Spleen (tissue), 11 donors: ENCODE results near the gene ME1. TPM values are rescaled to one million over a fixed set of nuclear protein-coding genes. Genes with fewer than 3 reads are reported as not detected.

Source experiments
- DNase-seq: peaks from one replicate; pipeline ENCODE4 v3.0.0-alpha.2; 2020
- H3K27ac ChIP-seq, 8 donors: fragments of 200-600 bp; sonication (generic) in 7 of 8; 1 replicate in 4 of 8; 2 replicates in 4 of 8; pipeline versions ENCODE4 v1.5.0 to v1.8.0; 2016 to 2021; ENCODE audit warnings: inconsistent platforms in 4 of 8, mild to moderate bottlenecking in 4 of 8, moderate library complexity in 1 of 8
- H3K27me3 ChIP-seq, 7 donors: fragments of 200-600 bp; sonication (generic) in 6 of 7; replicated peaks in 1 of 7; 1 replicate in 4 of 7; 2 replicates in 3 of 7; pipeline versions ENCODE4 v1.5.0 to v1.8.0; 2016 to 2021; ENCODE audit warnings: inconsistent platforms in 3 of 7, mild to moderate bottlenecking in 1 of 7
- H3K36me3 ChIP-seq, 6 donors: fragments of 200-600 bp; sonication (generic) in 5 of 6; 1 replicate in 4 of 6; 2 replicates in 2 of 6; pipeline versions ENCODE4 v1.5.0 to v1.8.0; 2016 to 2021; ENCODE audit warnings: inconsistent platforms in 2 of 6
- H3K4me1 ChIP-seq, 6 donors: fragments of 200-600 bp; sonication (generic) in 5 of 6; 1 replicate in 3 of 6; 2 replicates in 3 of 6; pipeline versions ENCODE4 v1.5.0 to v1.8.0; 2016 to 2021; ENCODE audit warnings: inconsistent platforms in 3 of 6
- H3K4me3 ChIP-seq, 8 donors: fragments of 200-600 bp; sonication (generic) in 7 of 8; 1 replicate in 4 of 8; 2 replicates in 4 of 8; pipeline versions ENCODE4 v1.5.0 to v1.8.0; 2016 to 2021; ENCODE audit warnings: inconsistent platforms in 4 of 8, mild to moderate bottlenecking in 4 of 8, moderate library complexity in 2 of 8
- H3K9me3 ChIP-seq, 8 donors: fragments of 200-600 bp; sonication (generic) in 7 of 8; 1 replicate in 4 of 8; 2 replicates in 4 of 8; pipeline versions ENCODE4 v1.5.0 to v1.8.0; 2016 to 2021; ENCODE audit warnings: inconsistent platforms in 4 of 8
- CTCF ChIP-seq, 11 experiments: fragments of 200-600 bp in 7 of 11; fragments of 450-650 bp in 4 of 11; sonication (generic) in 4 of 11; IDR thresholded peaks in 8 of 11; conservative IDR thresholded peaks in 3 of 11; 1 replicate in 7 of 11; 2 replicates in 4 of 11; pipeline versions ENCODE4 v1.4.0 to v1.8.0; 2016 to 2021; ENCODE audit warnings: antibody characterized with exemption in 11 of 11, inconsistent platforms in 4 of 11, mild to moderate bottlenecking in 1 of 11
- POLR2A ChIP-seq, 3 donors: fragments of 450-650 bp; IDR thresholded peaks; one replicate each; pipeline ENCODE4 v1.5.1; 2017; ENCODE audit warnings: antibody characterized with exemption in 3 of 3, mild to moderate bottlenecking in 1 of 3
- POLR2AphosphoS5 ChIP-seq, 3 donors: sonication (generic); formaldehyde crosslinking; IDR thresholded peaks; one replicate each; pipeline ENCODE4 v1.5.1; 2017; ENCODE audit warnings: antibody characterized with exemption in 3 of 3
- WGBS, 5 donors: extraction: QIAGEN DNeasy Blood & Tissue Kit in 3 of 5; methylation state at CpG; one replicate each; pipeline versions ENCODE4 v1.1.5 to v1.1.7; 2013 to 2018; 5-methylcytosine and 5-hydroxymethylcytosine counted together
- intact Hi-C: fragments of 100-400 bp; cut with DNase I; formaldehyde crosslinking; loops from one replicate; pipeline ENCODE4 v1.15.0; 2023; ENCODE audit warnings: low total_unique reads
- polyA plus RNA-seq, 3 donors: library from polyadenylated mRNA; stranded (reverse); fragments of 200-250 nt; gene quantifications; one replicate each; pipeline ENCODE4 v1.2.1, GENCODE V29; 2013
- total RNA-seq, 7 donors: library from RNA; depleted of rRNA in 3 of 7; stranded (reverse); fragments of >200 nt in 3 of 7; fragmentation: NEBNext Ultra II Directional in 4 of 7; extraction: Animal tissue kit (Norgen Biotek cat#: 25700) in 4 of 7; gene quantifications; one replicate each; pipeline versions ENCODE4 v1.1.0 to v1.2.1, GENCODE V29; 2016 to 2021
- donor health status: healthy with polysubstance abuse.
- donor health status: DM: no; HTN: no; CAD: no; lungs with moderate emphysema.
- donor health status: DM: no; HTN: no; CAD: no.
- donor health status: Bipolar disorder and iron deficiency.
- donor health status: healthy.
- donor health status: DM: no; HTN: no; CAD: no.
- donor health status: DM: yes; HTN: yes; CAD: no.

The ME1 gene
- total and polyA plus RNA-seq, 10 donors = 1.8 to 19.4 (median 8.4) TPM

DNA sequence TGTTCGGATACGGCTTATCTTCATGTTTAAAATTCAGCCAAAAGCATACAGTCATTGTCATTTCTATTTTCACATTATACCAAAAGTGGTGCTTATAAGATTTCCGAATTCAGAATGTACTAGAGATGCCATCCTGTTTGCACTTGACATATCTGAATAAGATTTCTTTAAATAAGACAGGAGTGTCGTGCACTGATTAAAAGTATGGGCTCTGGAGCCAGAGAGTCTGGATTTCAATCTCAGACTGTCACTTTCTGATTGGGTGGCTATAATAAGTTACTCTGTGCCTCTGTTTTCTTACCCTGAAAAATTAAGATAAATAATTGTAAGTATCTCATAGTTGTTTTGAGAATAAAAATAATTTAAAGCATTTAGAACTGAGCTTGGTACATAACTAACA, 144.9 kb downstream of the ME1 start:
- H3K27me3 ChIP-seq = no peaks in the 10 kb centered on the region
- TF ChIP-seq POLR2AphosphoS5 (IDR thresholded peaks at IDR 0.05) = no peak
- no peak for TF ChIP-seq POLR2A (IDR thresholded peaks at IDR 0.05)
- no peak for TF ChIP-seq CTCF (IDR thresholded peaks at IDR 0.05 in 8 of 11, conservative IDR thresholded peaks at IDR 0.05 in 3 of 11)
- peaks cover 0 to 29% (median 15%) of the 10 kb centered on the region in 8 donors for H3K9me3 ChIP-seq
- intact Hi-C loops = no loop called here
- DNase-seq = no peak
- no peak overlapping the region for H3K27ac ChIP-seq
- no peaks in the 10 kb centered on the region for H3K36me3 ChIP-seq
- no peak overlapping the region for H3K4me3 ChIP-seq
- H3K4me1 ChIP-seq = no peaks in the 10 kb centered on the region
- WGBS, 5 donors = 78 to 87% (median 82%) methylated on average over 4 of the region's 4 CpGs

DNA sequence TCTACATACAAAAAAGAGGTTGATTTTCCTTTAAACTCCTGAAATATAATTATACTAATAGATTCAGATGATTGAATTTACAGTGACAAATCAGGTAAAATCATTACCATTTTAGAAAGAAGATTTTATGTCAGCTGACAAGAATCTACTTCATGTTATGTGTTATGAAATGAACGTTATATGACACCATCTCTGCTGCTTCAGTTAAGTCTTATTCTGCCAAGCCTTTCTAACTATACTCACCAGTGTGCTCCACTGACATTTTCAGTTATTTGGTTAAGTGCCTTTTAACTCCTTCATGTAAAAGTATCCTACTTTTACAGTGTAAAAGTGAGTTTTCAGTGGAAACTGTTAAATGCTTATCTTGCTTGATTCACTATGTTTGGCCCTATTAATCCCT, 157.3 kb downstream of the ME1 start:
- 53 to 89% (median 81%) methylated on average over 1 of the region's 1 CpG for WGBS, 5 donors
- Histone ChIP-seq H3K4me3 (no peak overlapping the region), H3K9me3 (no peaks in the 10 kb centered on the region), H3K36me3 (no peaks in the 10 kb centered on the region), H3K27ac (no peak overlapping the region), H3K27me3 (no peaks in the 10 kb centered on the region), H3K4me1 (no peaks in the 10 kb centered on the region)
- TF ChIP-seq POLR2A (IDR thresholded peaks at IDR 0.05) (no peak), POLR2AphosphoS5 (IDR thresholded peaks at IDR 0.05) (no peak), CTCF (IDR thresholded peaks at IDR 0.05 in 8 of 11, conservative IDR thresholded peaks at IDR 0.05 in 3 of 11) (no peak)
- no peak for DNase-seq
- intact Hi-C loops = no loop called here

GRCh38 chr6:83270971-83271719, 159.7 kb downstream of the ME1 start:
- no peaks in the 10 kb centered on the region for H3K4me1 ChIP-seq
- intact Hi-C loops = no loop called here
- 71 to 81% (median 76%) methylated on average over 6 of the region's 6 CpGs for WGBS, 5 donors
- H3K27me3 ChIP-seq = no peaks in the 10 kb centered on the region
- no peaks in the 10 kb centered on the region for H3K36me3 ChIP-seq
- TF ChIP-seq POLR2AphosphoS5 (IDR thresholded peaks at IDR 0.05) (no peak), POLR2A (IDR thresholded peaks at IDR 0.05) (no peak), CTCF (IDR thresholded peaks at IDR 0.05 in 8 of 11, conservative IDR thresholded peaks at IDR 0.05 in 3 of 11) (no peak)
- DNase-seq = no peak
- no peaks in the 10 kb centered on the region for H3K9me3 ChIP-seq
- H3K27ac ChIP-seq = no peak overlapping the region
- no peak overlapping the region for H3K4me3 ChIP-seq

DNA sequence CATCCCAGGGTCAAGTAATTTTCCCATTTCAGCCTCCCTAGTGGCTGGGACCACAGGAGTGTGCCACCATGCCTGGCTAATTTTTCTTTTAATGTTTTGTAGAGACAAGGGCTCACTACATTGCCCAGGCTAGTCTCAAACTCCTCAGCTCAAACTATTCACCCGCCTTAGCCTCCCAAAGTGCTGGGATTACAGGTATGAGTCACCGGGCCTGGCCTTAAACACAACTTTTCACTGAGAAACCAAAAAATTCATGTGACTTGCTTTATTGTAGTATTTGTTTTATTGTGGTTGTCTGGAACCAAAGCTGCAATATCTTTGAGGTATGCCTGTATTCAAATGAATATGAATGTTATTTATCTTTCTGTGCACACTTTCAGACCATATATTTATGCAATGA, 165.5 kb downstream of the ME1 start:
- no peak overlapping the region for H3K27ac ChIP-seq
- no peak overlapping the region for H3K4me3 ChIP-seq
- no peaks in the 10 kb centered on the region for H3K4me1 ChIP-seq
- H3K36me3 ChIP-seq = no peaks in the 10 kb centered on the region
- WGBS, 5 donors = 72 to 90% (median 88%) methylated on average over 2 of the region's 2 CpGs
- TF ChIP-seq POLR2A (IDR thresholded peaks at IDR 0.05) (no peak), CTCF (IDR thresholded peaks at IDR 0.05 in 8 of 11, conservative IDR thresholded peaks at IDR 0.05 in 3 of 11) (no peak), POLR2AphosphoS5 (IDR thresholded peaks at IDR 0.05) (no peak)
- intact Hi-C loops = no loop called here
- H3K27me3 ChIP-seq = no peaks in the 10 kb centered on the region
- H3K9me3 ChIP-seq = peaks cover 0 to 4% (median 0%) of the 10 kb centered on the region in 8 donors
- no peak for DNase-seq
